NCI-H2081 (cell line): ENCODE results near the gene RASGRP1.
"Not testable (repeated sequence)": the region's sequence is repeated elsewhere in the genome, so short reads cannot be mapped to it uniquely, and the experiment has no call there.

Source experiments
- DNase-seq, 2 experiments: peaks; one replicate each; lab custom pipeline; 2025; lab: John Stamatoyannopoulos, UW

The RASGRP1 gene

DNA sequence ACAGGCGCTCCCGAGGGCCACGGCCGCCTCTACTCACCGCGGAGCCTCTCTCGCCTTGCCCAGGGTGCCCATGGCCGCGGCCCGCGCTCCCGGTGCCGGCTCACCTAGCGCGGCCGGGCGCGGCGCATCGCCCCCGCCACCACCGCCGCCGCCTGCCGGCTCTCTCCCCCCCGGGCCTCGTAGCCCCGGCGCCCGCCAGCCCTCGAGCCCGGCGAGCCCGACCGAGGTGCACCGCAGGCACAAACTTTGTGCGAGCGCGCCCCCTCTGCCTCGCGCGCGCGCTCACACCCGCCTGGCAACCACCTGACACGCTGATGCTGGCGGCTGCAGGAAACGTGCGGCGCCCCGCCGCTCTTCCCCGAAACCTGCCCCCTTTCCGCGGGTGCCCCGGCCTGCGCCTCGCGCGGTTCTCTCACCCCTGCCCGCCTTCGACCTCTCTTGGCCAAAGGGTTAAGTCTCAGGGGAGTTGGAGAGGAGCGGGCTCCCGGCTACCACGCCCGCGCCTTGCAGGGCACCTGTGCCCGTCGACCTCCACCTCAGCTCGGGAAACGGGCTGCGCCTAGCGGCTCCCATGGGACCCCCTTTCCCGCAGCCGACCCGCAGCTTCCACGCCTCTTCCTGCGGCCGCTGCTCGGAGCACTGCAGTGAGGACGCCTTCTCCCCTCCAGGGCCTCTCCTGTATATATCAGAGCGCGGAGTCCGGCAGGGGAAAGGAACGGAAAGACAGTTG is at the start of gene RASGRP1:
Gene RASGRP1, minus strand, starts transcription at position 258 of the 730 bp plus-strand sequence. Its CDS starts 186 bp downstream, at position 72.
- DNase-seq: peak; percentile 57 to 67

DNA sequence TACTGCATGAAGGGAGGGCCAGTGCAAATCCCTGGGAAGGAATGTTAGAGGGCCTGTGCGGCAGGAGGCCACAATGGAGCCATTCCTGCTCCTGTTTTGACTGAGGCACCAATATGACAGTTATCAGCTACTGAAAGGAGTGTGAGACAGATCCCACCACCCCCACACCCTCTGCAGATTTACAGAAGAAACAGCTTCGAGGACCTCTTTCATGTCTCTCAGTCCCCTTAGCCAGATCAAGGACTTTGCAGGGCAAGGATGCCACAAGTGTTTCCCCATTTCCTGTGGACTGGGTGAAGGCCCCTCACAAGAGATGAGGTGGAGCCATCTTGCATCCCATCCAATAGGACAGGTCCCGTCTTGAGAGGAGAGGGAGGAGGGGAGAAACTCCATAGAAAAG is 48.5 kb upstream of the RASGRP1 start:
- DNase-seq: no peak

DNA sequence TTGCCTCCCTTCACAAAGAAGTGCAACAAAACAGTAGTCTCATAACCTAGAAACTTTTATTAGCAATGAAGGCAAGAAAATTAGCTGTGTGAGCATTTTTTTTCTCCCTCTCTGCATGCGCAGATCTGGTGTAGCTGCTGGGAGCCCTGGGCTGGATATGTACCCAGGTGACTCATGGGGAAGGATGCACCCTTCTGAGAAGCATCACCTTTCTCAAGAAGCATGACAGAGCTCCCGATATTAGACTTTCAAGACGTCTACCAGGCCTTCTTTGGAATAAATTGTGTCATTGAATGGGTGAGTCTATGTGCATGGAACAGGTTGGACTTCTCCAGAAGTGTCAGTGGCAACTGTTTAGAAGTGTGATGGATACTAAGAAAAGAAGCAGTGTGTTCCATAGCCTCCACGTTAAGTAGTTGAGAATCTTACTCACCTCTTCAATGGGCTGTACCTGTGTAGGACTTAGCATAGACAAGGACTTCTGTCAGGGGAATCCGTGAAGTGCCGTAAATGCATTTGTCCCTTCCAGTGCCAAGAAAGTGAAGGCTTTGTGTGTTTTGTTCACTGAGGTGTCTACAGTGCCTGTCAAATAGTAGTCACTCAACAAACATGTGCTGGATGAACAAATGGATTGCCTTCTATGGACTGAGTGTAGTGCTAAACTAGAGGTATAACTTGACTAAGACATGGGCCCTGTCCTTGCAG is 47.7 kb upstream of the RASGRP1 start:
- no peak for DNase-seq

DNA sequence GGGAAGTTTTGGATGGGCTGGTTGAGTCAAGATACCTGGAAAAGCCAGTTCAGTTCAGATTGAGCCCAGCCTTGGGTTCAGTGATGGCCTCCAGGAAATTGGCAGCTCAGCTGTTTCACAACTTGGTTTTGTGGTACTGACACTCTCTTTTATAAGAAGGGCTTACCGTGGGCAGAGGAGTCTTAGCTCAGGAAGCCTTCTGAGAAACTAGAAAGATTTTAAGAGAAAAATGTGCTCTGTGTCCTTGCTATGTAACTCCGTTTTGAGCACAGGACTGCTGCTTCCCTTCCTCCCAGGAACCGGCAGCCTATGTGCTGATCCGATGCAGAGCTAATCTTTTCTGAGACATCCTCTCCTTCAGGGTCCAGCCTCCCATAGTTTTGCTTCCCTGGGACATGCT is 46.6 kb upstream of the RASGRP1 start:
- DNase-seq: no peak

DNA sequence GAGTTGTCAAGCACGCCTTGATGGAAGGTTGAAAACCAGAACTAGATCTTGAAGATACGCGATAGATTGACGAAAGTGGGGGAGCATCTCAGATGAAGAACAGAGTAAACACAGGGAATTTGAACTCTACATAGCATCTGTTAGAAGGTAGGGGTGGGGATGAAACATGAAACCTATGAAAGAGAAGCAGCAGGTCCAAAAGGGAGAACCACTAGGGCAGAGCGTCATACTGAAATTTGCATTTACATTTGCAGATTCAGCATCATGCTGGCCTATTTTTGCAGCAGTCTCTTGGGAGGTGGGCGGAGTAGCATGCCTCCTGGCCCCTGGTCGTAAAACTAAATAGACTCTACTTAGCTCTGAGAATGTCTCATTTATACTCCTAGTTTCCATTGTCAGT is 46.1 kb upstream of the RASGRP1 start:
- DNase-seq: no peak

DNA sequence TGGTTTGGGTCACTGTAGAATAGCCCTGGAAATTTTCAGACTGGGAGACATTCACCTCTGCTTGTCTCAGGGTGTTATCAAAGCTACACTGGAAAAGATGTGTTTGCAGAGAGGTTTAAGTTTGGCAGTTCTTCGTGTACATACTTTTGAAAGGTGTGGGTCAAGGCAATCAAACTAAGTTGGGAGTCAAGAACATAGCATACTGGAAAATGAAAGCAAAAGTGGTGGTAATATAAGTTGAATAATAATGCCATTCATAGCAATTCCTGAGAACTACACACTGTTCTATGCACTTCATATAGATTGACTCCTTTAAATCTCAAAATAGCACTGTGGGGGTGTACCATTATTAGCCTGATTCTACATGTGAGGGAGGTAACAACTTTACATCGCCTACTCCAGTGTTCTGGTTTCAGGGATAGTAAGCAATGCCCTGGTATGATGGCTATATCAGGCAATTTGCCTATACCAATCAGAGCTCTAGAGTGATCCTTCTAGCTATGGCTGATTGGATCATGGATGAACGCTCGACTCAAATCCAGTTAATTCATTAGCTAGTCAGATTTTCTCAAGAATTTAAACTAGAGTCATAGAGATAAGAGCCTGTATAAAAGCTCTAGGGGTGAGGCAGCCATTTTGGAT is 44.6 kb upstream of the RASGRP1 start:
- DNase-seq: no peak

DNA sequence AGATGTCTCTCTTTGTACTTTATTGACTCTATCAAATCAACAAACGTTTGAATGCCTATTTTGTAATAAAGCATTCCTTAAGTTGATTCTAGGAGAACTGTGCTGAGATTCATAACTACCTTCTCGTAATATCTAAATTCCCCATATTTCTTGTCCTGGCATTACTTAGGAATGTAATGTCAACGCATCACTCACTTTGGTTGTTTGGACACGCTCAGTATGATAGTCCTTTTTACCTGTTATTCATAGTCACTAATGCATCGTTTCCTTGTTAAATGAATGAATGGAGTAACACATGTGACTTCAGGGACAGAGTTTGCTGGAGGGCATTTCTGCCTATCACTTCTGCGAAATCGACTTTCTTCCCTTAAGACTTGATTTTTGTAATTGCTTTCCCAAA is 44.1 kb upstream of the RASGRP1 start:
- DNase-seq: no peak

DNA sequence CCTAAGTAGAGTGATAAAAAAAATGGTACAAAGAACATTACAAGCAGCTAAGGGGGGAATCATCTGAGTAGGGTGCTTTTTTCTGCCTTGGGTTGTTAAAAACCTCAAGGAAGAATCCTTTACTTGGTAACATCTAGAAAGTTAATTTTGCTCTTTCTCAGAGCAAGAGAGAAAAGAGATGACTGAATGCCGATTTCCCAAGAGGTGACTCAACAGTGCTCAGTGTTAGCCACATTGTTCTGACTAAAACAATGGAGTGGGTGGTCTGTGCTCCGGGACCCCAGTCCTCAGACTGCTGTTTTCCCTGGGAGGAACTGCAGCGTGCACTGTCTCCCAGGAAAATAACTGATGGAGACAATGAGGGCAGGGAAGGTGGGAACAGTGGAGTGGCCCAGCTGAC is 41.1 kb upstream of the RASGRP1 start:
- no peak for DNase-seq

DNA sequence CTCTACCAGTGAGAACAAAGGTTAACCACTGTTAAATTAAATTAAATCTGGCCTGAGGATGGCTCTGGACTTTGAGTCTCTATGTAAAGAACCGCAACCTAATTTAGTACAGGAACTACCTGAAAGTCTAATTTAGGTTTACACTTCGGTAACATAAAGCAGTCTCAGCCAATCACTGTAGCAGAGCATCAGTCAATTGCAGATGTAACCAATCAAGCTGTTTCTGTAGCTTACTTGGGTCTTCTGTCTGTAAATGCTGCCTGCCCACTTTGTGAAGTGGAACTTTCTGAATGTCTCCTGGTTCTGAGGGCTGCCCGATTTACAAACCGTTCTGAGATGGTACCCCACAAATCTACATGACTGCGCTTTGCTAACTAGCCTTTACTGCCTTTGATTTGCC is 39.1 kb upstream of the RASGRP1 start:
- no peak for DNase-seq

DNA sequence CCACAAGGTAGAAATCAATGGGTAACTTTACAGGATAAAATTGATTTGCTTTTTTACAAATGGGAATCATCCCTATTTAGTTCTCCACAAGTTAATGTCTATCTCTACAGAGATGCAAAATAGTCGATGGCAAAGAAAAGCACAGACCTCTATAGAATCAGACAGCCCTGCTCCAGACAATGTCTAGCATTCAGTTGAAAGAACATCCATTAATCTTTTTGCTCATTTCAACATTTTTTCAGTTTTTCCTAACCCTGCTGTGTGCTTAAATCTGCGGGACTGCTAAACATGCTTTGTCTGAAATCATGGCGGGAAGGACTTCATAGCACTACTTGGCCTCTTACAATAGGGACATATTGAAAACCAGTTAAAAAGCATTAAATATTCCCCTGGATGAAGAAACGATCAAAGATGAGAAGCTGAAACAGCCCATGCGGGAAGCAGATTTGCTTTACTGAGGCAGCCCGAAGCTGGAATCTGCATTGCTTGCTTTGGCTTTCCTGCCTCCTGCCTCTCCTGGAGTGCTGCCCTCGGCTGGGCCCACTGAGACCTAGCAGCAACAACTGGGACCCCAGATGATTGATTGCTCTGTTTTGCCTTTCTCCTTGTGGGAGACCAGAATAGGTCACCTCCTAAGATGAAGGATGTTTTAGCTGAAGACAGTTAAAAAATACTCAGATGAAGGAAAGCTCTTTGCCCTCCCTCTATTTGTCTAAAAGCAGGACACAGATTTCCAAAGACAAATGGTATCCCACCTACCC is 38.5 kb upstream of the RASGRP1 start:
- DNase-seq: no peak

DNA sequence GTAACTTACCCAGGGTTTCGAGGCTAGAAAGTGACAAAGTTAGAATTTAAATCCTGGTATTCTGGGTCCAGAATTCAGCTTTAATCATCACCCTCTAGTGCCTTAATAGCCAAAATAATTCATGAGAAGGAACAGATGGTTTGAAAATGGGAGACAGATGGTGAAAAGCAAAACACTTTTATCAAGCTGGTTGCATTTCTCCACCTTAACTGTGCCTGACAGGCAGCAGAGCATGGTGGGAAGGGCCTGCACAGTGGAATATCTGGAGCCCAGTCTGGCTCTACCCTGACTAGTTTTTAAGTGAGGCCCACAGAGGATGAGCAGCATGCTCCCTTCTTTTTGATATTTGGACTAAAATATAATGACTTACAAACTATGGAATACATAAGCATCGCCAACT is 35.6 kb upstream of the RASGRP1 start:
- no peak for DNase-seq

DNA sequence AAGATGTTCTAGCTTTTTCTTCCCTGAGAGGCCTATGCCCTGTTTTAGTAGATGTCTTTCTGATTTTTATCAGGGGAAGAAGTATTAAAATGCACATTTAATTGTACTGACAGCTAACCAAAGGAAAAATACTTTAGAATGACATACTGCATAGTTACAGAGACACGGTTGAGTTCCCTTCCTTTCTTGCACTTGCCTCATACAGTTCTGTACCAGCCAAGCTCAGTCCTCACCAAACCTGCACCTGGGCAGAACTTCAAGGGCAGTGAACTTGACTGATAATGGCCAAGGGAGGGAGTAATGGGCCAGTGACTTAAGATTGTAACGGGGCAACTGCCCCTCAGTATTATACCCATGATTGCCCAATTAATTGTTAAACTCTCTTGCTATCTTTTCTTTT is 34.1 kb upstream of the RASGRP1 start:
- no peak for DNase-seq

DNA sequence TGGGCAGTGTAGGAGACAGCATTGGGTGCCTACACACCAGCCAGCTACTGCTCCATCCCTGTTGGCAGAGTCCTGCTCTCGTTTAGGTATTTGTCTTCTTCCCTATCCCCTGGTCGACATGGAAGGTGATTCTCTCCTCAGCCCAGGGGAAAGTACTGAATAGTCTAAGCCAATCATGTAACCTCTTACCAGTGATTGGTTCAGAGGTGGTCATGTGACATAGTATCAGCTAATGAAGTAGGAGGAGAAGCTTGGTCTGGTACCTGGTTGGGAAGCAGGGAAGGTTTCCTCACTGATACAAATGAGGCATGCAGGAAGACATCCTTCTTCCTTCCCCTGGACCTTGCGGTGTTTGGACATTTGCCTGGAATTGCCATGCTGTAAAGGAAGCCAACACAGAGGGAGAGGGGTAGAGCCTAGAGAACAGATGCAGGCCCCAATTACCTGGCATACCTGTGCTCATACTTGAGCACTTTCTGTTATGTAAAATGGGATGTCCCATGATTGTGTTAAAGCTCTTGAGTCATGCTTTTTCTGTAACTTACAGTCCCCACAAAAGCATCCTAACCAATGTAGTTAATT is 32.7 kb upstream of the RASGRP1 start:
- DNase-seq: no peak

DNA sequence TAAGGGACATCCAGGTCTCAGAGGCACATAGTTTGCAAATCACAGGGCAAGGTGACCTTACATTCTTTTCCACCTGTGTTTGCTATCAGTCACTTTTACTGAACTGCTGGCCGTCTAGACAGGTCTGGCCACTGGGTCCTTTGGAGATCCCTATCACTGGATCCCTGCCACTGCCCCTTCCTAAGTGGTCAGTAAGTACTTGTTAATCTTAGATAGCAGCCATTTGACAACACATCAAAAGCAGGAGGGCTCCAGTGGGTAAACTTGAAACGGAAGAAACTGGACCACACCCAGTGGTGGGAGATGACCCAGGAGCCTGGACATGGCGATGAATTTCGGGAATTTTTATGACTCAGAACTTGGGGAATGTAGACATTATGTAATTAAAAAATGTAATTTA is 28.9 kb upstream of the RASGRP1 start:
- no peak for DNase-seq

DNA sequence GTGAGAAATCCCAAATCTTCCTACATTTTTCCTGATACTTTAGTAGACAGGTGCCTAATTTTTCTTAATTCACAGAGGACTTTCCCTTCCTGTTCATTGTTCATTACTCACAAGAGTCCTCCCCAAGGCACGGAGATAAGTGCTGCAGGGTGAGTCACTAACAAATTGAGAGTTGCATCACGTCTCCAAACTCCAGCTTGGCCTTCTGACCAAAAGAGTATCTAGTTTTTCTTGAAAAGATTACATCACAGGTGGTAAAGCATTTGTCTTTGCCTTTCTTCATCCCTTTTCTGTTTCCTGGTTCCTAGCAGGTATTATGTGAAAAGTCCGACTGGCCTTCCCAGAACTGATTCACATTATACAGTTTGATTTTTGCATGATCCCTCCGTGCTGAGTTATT is 24.9 kb upstream of the RASGRP1 start:
- DNase-seq: no peak

DNA sequence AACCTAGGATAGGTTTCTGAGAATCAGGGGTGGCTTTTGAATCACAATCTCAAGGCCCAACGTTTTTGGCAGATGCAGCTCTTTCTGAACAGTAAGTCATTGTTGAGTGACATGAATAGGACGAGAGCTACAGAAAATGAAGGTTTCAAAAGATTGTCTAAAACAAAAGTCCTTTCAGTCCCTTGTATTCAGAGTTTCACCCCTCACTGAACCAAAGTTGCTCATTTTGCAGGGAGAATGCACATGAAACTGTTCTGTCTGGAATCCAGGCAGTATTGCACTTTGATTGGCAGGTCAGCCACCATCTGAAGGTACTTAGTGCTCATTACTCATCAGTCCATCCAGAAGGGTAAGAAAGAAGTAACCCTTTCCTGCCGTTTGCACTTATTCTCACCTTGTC is 24.1 kb upstream of the RASGRP1 start:
- no peak for DNase-seq

DNA sequence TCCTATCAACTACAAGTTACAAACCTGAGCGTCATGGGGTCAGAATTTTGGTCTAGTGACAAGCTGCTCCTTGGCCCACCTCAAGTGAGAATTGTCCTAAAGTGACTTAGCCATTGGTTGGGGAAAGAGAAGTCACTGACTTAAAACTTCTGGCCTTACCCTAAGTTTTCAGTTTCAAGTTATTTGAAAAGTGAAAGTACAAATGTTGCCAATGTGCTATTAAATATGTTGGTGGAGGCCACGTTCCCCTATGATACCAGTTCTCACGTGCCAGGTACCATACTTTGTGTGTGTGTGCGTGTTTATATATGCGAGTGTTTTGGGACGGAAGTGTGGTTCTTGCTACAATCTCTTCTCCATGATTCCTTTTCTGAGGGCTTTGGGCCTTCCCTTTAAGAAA is 22.6 kb upstream of the RASGRP1 start:
- DNase-seq: no peak

DNA sequence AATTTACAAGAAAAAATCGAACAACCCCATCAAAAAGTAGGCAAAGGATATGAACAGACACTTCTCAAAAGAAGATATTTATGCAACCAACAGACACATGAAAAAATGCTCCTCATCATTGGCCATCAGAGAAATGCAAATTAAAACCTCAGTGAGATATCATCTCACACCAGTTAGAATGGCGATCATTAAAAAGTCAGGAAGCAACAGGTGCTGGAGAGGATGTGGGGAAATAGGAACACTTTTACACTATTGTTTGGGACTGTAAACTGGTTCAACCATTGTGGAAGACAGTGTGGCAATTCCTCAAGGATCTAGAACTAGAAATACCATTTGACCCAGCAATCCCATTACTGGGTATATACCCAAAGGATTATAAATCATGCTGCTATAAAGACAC is 21.4 kb upstream of the RASGRP1 start:
- DNase-seq: not testable (repeated sequence)

DNA sequence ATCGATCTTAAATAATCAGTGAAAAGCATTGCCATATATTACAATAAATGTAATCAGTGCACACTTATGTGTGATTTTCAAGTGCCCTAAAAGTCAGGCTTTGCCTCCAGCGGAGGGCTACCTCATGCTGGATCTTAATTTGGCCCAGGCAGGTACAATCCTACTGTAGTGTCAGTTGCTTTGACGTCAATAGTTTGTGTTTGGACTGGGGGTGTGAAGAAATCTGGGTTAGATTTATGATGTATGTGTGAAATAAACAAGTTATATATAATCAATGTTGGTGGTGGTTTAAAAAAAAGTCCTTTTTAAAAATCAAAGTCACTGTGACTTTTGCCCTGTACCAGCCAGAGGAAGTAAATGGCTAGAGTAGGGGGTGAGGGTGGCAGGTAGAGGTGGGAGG is 14.0 kb upstream of the RASGRP1 start:
- DNase-seq: no peak

DNA sequence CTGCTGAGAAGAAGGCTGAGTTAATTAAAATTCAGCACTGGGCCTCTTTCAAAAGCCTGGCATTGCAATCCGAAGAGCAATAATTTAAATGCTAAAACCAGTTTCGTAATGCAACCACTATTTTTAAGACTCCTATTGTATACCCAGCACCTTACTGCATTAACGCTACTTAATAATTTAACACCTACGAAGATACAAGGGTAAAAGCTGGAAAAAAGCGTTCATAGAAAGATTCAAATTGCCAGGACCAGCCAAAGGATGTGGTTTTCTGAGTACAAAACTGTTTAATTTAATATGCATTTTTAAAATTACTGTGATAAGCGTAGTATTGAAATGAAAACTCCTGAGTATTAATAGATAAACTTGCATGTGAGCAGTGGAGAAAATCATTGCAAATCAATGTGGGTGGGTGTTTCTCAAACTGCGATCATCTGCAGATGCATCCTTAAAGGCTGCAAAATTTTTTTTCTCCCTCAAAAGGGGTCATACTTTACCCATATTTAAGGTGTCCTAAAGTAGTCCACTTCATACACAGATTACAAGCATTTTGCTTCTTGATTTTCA is 12.9 kb upstream of the RASGRP1 start:
- DNase-seq: no peak

DNA sequence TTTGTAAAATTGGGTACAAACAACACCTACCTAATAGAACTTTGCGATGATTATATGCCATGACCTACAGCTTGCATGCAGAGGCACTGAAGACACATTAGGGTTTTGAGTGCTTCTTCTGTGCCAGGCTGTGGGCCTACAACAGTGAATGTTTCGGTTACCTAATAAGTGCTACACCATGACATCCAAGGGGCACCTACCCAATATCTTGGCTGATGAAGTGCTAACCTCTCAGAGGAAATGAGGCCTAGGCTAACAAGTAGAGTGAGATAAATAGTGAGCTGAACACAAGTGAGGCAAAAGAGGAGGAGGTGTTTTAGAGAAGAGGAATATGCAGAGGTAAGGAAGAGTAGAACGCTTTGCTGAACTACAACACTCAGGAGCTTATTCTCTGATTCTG is 12.2 kb upstream of the RASGRP1 start:
- DNase-seq: no peak

DNA sequence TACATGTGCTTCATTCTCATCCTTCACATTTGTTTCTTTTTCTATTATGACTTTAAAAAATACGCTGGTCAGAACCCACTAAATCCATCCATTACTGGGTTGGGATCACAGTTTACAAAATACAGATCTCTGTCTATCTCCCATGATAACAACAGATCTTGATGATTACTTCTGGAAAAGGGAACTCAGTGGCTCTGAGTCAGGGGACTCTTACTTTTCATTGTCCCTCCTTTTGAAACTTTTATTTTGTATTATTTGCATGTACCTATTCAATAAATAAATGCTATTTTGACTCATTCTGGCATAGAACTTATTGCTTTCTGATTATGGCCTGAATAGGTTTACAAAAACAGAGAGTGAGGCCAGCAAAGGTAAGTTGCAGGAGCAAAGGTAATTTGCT is 11.6 kb upstream of the RASGRP1 start:
- DNase-seq: no peak
